ENCODE data around the gene SMYD2.

Gene SMYD2

DNA sequence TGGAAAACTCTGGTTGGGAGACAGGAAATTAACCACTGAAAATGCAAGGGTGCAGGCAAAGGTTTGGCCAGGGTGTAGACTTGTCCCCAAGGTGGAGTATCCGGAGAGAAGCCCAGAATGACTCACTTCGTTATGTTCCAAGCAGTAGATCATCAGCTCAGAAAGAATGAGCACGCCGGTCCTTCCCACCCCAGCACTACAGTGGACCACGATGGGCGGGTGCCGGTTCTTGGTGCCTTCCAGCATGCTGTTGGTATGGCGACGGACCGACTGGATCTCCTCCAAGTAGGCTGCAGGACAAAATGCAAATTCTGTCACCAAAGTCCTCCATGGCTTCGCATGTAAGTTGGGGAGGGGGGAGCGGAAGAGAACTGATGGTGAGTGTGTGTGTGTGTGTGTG, 83.4 kb downstream of the SMYD2 start:
- DNase-seq (ENCODE audit: low spot score): no peak
- no peak overlapping the region for H3K23ac ChIP-seq (ENCODE audit: low read depth, low read length, poor library complexity)
- no peaks in the 10 kb centered on the region for H3K27me3 ChIP-seq (ENCODE audit: control insufficient read depth in 3 of 3, insufficient read depth in 3 of 3, low read depth in 1 of 3, low read length in 3 of 3)
- H3K9me3 ChIP-seq (replicated peaks in 1 of 2; ENCODE audit: control insufficient read depth in 2 of 2, insufficient read depth in 1 of 2, low read depth in 1 of 2, low read length in 2 of 2): no peaks in the 10 kb centered on the region
- WGBS, 2 donors (ENCODE audit: extremely low coverage in 2 of 2, insufficient read length in 2 of 2, insufficient replicate concordance in 1 of 2): no CpG with 5 or more reads among the region's 12 CpGs
- peaks cover 0 to 2% of the 10 kb centered on the region in 2 donors for H3K4me1 ChIP-seq (ENCODE audit: control insufficient read depth in 2 of 2, insufficient read depth in 1 of 2, low read depth in 1 of 2, low read length in 2 of 2)
- no peak overlapping the region for H3K14ac ChIP-seq (ENCODE audit: low read length)
- no peak overlapping the region for H3K9ac ChIP-seq (ENCODE audit: low read depth, low read length, poor library complexity)
- H2BK12ac ChIP-seq (ENCODE audit: low read length): no peak overlapping the region
- no peak overlapping the region for H3K18ac ChIP-seq (ENCODE audit: low read length)
- peaks cover 4% of the 10 kb centered on the region for H3K79me1 ChIP-seq (ENCODE audit: low read depth, low read length)
- H2BK5ac ChIP-seq (ENCODE audit: low read length): no peak overlapping the region
- H2AFZ ChIP-seq (ENCODE audit: low read length): no peak overlapping the region
- peaks cover 11 to 76% of the 10 kb centered on the region in 2 donors for H3K36me3 ChIP-seq (replicated peaks in 1 of 2; ENCODE audit: control insufficient read depth in 2 of 2, insufficient read depth in 2 of 2, low read length in 2 of 2)
- H3K4me3 ChIP-seq (ENCODE audit: low read length in 2 of 2): no peak overlapping the region
- no peak overlapping the region for H2BK15ac ChIP-seq (ENCODE audit: low read length)
- no peak overlapping the region for H3K27ac ChIP-seq (replicated peaks; ENCODE audit: low read length)
- H2BK120ac ChIP-seq (ENCODE audit: low read depth, low read length): no peak overlapping the region
- no peak overlapping the region for H4K8ac ChIP-seq (ENCODE audit: low read depth, low read length)
- H3K4ac ChIP-seq (ENCODE audit: low read length): no peak overlapping the region
- H2AK5ac ChIP-seq (ENCODE audit: low read depth, low read length): no peak overlapping the region
- H4K91ac ChIP-seq (ENCODE audit: low read depth, low read length, poor library complexity): no peak overlapping the region
- H3K4me2 ChIP-seq (ENCODE audit: insufficient read depth, low read length, poor library complexity, severe bottlenecking): no peak overlapping the region

DNA sequence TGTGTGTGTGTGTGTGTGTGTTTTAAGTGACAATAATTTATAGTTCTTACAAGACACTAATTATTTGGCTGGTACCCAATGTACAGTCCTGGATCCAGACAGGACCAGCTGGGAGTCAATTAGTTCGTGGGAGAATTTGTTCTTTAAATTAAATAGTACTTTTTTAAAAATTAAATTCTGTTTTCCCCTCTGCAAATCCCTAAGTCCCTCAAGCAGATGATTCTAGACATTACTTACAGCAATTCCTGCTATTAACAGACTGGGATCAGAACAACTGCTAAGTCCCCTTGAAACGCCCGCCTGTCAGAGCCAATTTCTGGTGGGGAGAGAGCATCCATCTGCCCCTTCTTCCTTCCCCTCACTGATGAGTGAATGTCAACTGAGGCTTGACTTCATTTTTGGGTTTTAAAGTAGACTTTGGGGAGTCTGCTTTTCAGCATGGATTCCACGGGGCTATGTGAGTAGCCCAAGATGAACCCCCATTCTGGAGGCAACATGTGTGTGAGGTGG, 83.9 kb downstream of the SMYD2 start:
- peaks cover 4% of the 10 kb centered on the region for H3K79me1 ChIP-seq (ENCODE audit: low read depth, low read length)
- no peaks in the 10 kb centered on the region for H3K9me3 ChIP-seq (replicated peaks in 1 of 2; ENCODE audit: control insufficient read depth in 2 of 2, insufficient read depth in 1 of 2, low read depth in 1 of 2, low read length in 2 of 2)
- H3K4me3 ChIP-seq (ENCODE audit: low read length in 2 of 2): no peak overlapping the region
- no peak overlapping the region for H3K27ac ChIP-seq (replicated peaks; ENCODE audit: low read length)
- H2BK12ac ChIP-seq (ENCODE audit: low read length): no peak overlapping the region
- H2AFZ ChIP-seq (ENCODE audit: low read length): no peak overlapping the region
- no peak overlapping the region for H2AK5ac ChIP-seq (ENCODE audit: low read depth, low read length)
- H4K8ac ChIP-seq (ENCODE audit: low read depth, low read length): no peak overlapping the region
- H3K9ac ChIP-seq (ENCODE audit: low read depth, low read length, poor library complexity): no peak overlapping the region
- H2BK120ac ChIP-seq (ENCODE audit: low read depth, low read length): no peak overlapping the region
- WGBS, 2 donors (ENCODE audit: extremely low coverage in 2 of 2, insufficient read length in 2 of 2, insufficient replicate concordance in 1 of 2): no CpG with 5 or more reads among the region's 4 CpGs
- H3K36me3 ChIP-seq (replicated peaks in 1 of 2; ENCODE audit: control insufficient read depth in 2 of 2, insufficient read depth in 2 of 2, low read length in 2 of 2): peaks cover 12 to 76% of the 10 kb centered on the region in 2 donors
- no peak overlapping the region for H3K18ac ChIP-seq (ENCODE audit: low read length)
- no peak overlapping the region for H4K91ac ChIP-seq (ENCODE audit: low read depth, low read length, poor library complexity)
- H2BK15ac ChIP-seq (ENCODE audit: low read length): no peak overlapping the region
- H3K14ac ChIP-seq (ENCODE audit: low read length): no peak overlapping the region
- no peak overlapping the region for H3K23ac ChIP-seq (ENCODE audit: low read depth, low read length, poor library complexity)
- peaks cover 0 to 2% of the 10 kb centered on the region in 2 donors for H3K4me1 ChIP-seq (ENCODE audit: control insufficient read depth in 2 of 2, insufficient read depth in 1 of 2, low read depth in 1 of 2, low read length in 2 of 2)
- H2BK5ac ChIP-seq (ENCODE audit: low read length): no peak overlapping the region
- H3K4ac ChIP-seq (ENCODE audit: low read length): no peak overlapping the region
- H3K4me2 ChIP-seq (ENCODE audit: insufficient read depth, low read length, poor library complexity, severe bottlenecking): no peak overlapping the region
- no peak for DNase-seq (ENCODE audit: low spot score)
- H3K27me3 ChIP-seq (ENCODE audit: control insufficient read depth in 3 of 3, insufficient read depth in 3 of 3, low read depth in 1 of 3, low read length in 3 of 3): no peaks in the 10 kb centered on the region

DNA sequence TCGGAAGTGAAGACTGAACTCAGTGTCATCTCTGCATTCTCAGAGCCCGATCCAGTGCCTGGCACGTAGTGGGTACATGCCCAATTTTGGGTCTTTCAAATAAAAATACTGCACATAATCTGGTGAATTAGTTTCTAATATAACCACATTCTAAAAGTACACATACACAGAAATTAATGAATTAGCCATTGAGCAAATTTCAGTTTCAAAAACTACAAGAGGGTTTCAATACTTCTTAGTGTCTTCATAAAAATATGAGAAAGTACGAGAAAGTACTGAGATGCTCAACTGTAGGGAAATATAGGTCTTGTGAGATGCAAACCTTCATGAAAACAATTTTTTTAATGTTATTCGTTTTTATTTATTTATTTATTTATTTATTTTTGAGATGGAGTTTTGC, 86.9 kb downstream of the SMYD2 start:
- no CpG with 5 or more reads among the region's 5 CpGs for WGBS, 2 donors (ENCODE audit: extremely low coverage in 2 of 2, insufficient read length in 2 of 2, insufficient replicate concordance in 1 of 2)
- H2BK12ac ChIP-seq (ENCODE audit: low read length): no peak overlapping the region

DNA sequence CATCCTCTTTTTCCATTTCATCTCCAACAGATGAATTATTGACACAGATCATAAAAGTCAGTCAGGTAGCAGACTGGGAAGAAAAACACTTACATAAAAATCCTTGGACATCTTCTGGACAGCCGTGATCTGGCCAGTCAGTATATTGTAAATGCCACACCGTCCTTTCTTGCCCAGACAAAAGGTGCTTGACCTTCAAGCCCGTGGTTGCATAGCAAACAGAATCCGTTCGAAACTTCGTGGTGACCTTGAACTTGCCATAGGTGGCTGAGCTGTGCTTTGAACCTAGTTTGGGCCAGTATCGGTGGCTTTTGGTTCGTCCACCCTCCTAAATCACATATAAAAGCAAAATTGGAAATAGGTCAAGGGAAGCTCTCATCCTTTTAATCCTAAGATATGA, 88.4 kb downstream of the SMYD2 start:
- no peak overlapping the region for H3K23ac ChIP-seq (ENCODE audit: low read depth, low read length, poor library complexity)
- H4K8ac ChIP-seq (ENCODE audit: low read depth, low read length): no peak overlapping the region
- no peaks in the 10 kb centered on the region for H3K27me3 ChIP-seq (ENCODE audit: control insufficient read depth in 3 of 3, insufficient read depth in 3 of 3, low read depth in 1 of 3, low read length in 3 of 3)
- H4K91ac ChIP-seq (ENCODE audit: low read depth, low read length, poor library complexity): no peak overlapping the region
- no peak overlapping the region for H3K9ac ChIP-seq (ENCODE audit: low read depth, low read length, poor library complexity)
- H3K9me3 ChIP-seq (replicated peaks in 1 of 2; ENCODE audit: control insufficient read depth in 2 of 2, insufficient read depth in 1 of 2, low read depth in 1 of 2, low read length in 2 of 2): peaks cover 0 to 4% of the 10 kb centered on the region in 2 donors
- DNase-seq (ENCODE audit: low spot score): no peak
- H3K4me1 ChIP-seq (ENCODE audit: control insufficient read depth in 2 of 2, insufficient read depth in 1 of 2, low read depth in 1 of 2, low read length in 2 of 2): no peaks in the 10 kb centered on the region
- no peak overlapping the region for H2AFZ ChIP-seq (ENCODE audit: low read length)
- no peak overlapping the region for H3K18ac ChIP-seq (ENCODE audit: low read length)
- H2BK5ac ChIP-seq (ENCODE audit: low read length): no peak overlapping the region
- no peak overlapping the region for H2AK5ac ChIP-seq (ENCODE audit: low read depth, low read length)
- no peak overlapping the region for H3K14ac ChIP-seq (ENCODE audit: low read length)
- peaks cover 4% of the 10 kb centered on the region for H3K79me1 ChIP-seq (ENCODE audit: low read depth, low read length)
- no peak overlapping the region for H3K27ac ChIP-seq (replicated peaks; ENCODE audit: low read length)
- H3K4me3 ChIP-seq (ENCODE audit: low read length in 2 of 2): no peak overlapping the region
- H3K36me3 ChIP-seq (replicated peaks in 1 of 2; ENCODE audit: control insufficient read depth in 2 of 2, insufficient read depth in 2 of 2, low read length in 2 of 2): peaks cover 16 to 71% of the 10 kb centered on the region in 2 donors
- no peak overlapping the region for H2BK12ac ChIP-seq (ENCODE audit: low read length)
- H2BK15ac ChIP-seq (ENCODE audit: low read length): no peak overlapping the region
- H3K4ac ChIP-seq (ENCODE audit: low read length): no peak overlapping the region
- no peak overlapping the region for H2BK120ac ChIP-seq (ENCODE audit: low read depth, low read length)
- WGBS, 2 donors (ENCODE audit: extremely low coverage in 2 of 2, insufficient read length in 2 of 2, insufficient replicate concordance in 1 of 2): no CpG with 5 or more reads among the region's 8 CpGs
- no peak overlapping the region for H3K4me2 ChIP-seq (ENCODE audit: insufficient read depth, low read length, poor library complexity, severe bottlenecking)

More for the DNA sequence above, 86.9 kb downstream of the SMYD2 start:
- Histone ChIP-seq H3K4me3 (ENCODE audit: low read length in 2 of 2) (no peak overlapping the region), H3K4me2 (ENCODE audit: insufficient read depth, low read length, poor library complexity, severe bottlenecking) (no peak overlapping the region), H3K23ac (ENCODE audit: low read depth, low read length, poor library complexity) (no peak overlapping the region), H2BK5ac (ENCODE audit: low read length) (no peak overlapping the region), H4K91ac (ENCODE audit: low read depth, low read length, poor library complexity) (no peak overlapping the region), H3K79me1 (ENCODE audit: low read depth, low read length) (peaks cover 4% of the 10 kb centered on the region), H3K14ac (ENCODE audit: low read length) (no peak overlapping the region), H3K9ac (ENCODE audit: low read depth, low read length, poor library complexity) (no peak overlapping the region), H3K4ac (ENCODE audit: low read length) (no peak overlapping the region), H3K36me3 (replicated peaks in 1 of 2; ENCODE audit: control insufficient read depth in 2 of 2, insufficient read depth in 2 of 2, low read length in 2 of 2) (peaks cover 16 to 76% of the 10 kb centered on the region in 2 donors), H3K27ac (replicated peaks; ENCODE audit: low read length) (no peak overlapping the region), H3K18ac (ENCODE audit: low read length) (no peak overlapping the region), H3K9me3 (replicated peaks in 1 of 2; ENCODE audit: control insufficient read depth in 2 of 2, insufficient read depth in 1 of 2, low read depth in 1 of 2, low read length in 2 of 2) (peaks cover 0 to 4% of the 10 kb centered on the region in 2 donors), H3K4me1 (ENCODE audit: control insufficient read depth in 2 of 2, insufficient read depth in 1 of 2, low read depth in 1 of 2, low read length in 2 of 2) (no peaks in the 10 kb centered on the region), H3K27me3 (ENCODE audit: control insufficient read depth in 3 of 3, insufficient read depth in 3 of 3, low read depth in 1 of 3, low read length in 3 of 3) (no peaks in the 10 kb centered on the region), H2AK5ac (ENCODE audit: low read depth, low read length) (no peak overlapping the region), H2BK15ac (ENCODE audit: low read length) (no peak overlapping the region), H4K8ac (ENCODE audit: low read depth, low read length) (no peak overlapping the region), H2AFZ (ENCODE audit: low read length) (no peak overlapping the region), H2BK120ac (ENCODE audit: low read depth, low read length) (no peak overlapping the region)
- no peak for DNase-seq (ENCODE audit: low spot score)
